H1 (cell line): ENCODE measurements around the gene RBP7. TPM values are rescaled to one million over a fixed set of nuclear protein-coding genes. Genes with fewer than 3 reads are reported as not detected.
"Not testable (repeated sequence)": the region's sequence is repeated elsewhere in the genome, so short reads cannot be mapped to it uniquely, and the experiment has no call there.

Experiments used
- CTCF ChIA-PET: fragments of 300-600 bp; sonication (Branson Sonifier 250); formaldehyde crosslinking; loops from one replicate; lab custom pipeline; 2021; ENCODE audit not compliant: partially characterized antibody; lab: Charles Lee
- POLR2A ChIA-PET: fragments of 300-600 bp; sonication (Branson Sonifier 250); formaldehyde crosslinking; loops from one replicate; lab custom pipeline; 2021; ENCODE audit warnings: inconsistent platforms; ENCODE audit not compliant: partially characterized antibody; lab: Charles Lee
- DNase-seq, 2 experiments: peaks; one replicate each; pipeline versions ENCODE4 v3.0.0 to v3.0.0-alpha.2; 2010 to 2022; ENCODE audit warnings: low spot score in 2 of 2, low read depth in 1 of 2, mixed read lengths in 1 of 2
- FAIRE-seq: peaks from 2 replicates; lab custom pipeline; 2011; peaks lifted over from hg19 to GRCh38; lab: Jason Lieb, UNC
- H2AFZ ChIP-seq: 2 replicates; pipeline ENCODE4 v1.8.1; 2012; ENCODE audit warnings: low read length, inconsistent platforms
- H2AK5ac ChIP-seq: 2 replicates; pipeline ENCODE4 v1.6.1; 2013; ENCODE audit warnings: low read depth, low read length
- H2BK120ac ChIP-seq: replicated peaks from 2 replicates; pipeline ENCODE3; 2013; ENCODE audit warnings: low read depth, low read length, inconsistent platforms
- H2BK12ac ChIP-seq: 2 replicates; pipeline ENCODE4 v1.6.1; 2013; ENCODE audit warnings: low read depth, low read length
- H2BK15ac ChIP-seq: 2 replicates; pipeline ENCODE4 v1.6.1; 2013; ENCODE audit warnings: low read length
- H2BK20ac ChIP-seq: 2 replicates; pipeline ENCODE4 v1.6.1; 2013; ENCODE audit warnings: low read length
- H2BK5ac ChIP-seq: 2 replicates; pipeline ENCODE4 v1.6.1; 2013; ENCODE audit warnings: low read depth, low read length
- H3K14ac ChIP-seq: 2 replicates; pipeline ENCODE4 v1.6.1; 2013; ENCODE audit warnings: inconsistent platforms; ENCODE audit not compliant: insufficient read length
- H3K18ac ChIP-seq: 2 replicates; pipeline ENCODE4 v1.6.1; 2013; ENCODE audit warnings: low read length; ENCODE audit errors: extremely low read depth
- H3K23ac ChIP-seq: 2 replicates; pipeline ENCODE4 v1.6.1; 2013; ENCODE audit warnings: inconsistent platforms; ENCODE audit not compliant: insufficient read length
- H3K23me2 ChIP-seq: 2 replicates; pipeline ENCODE4 v1.6.1; 2013; ENCODE audit warnings: low read depth, low read length
- H3K27ac ChIP-seq: 2 replicates; pipeline ENCODE4 v1.6.1; 2011; ENCODE audit warnings: low read depth, low read length, inconsistent platforms
- H3K27me3 ChIP-seq, 4 experiments: replicated peaks in 1 of 4; 1 replicate in 1 of 4; 2 replicates in 3 of 4; pipeline versions ENCODE4 v1.6.1 to v1.8.1; 2011 to 2013; ENCODE audit warnings: low read length in 3 of 4, mild to moderate bottlenecking in 3 of 4, inconsistent platforms in 2 of 4, mixed read lengths in 2 of 4, moderate library complexity in 1 of 4; ENCODE audit not compliant: control insufficient read depth in 3 of 4, insufficient read depth in 3 of 4; ENCODE audit errors: extremely low read depth in 1 of 4
- H3K36me3 ChIP-seq, 4 experiments: 2 replicates each; pipeline versions ENCODE4 v1.6.1 to v1.8.1; 2011 to 2013; ENCODE audit warnings: mild to moderate bottlenecking in 4 of 4, low read length in 3 of 4, moderate library complexity in 2 of 4, control low read depth in 1 of 4, inconsistent platforms in 1 of 4; ENCODE audit not compliant: insufficient read depth in 4 of 4, control insufficient read depth in 2 of 4
- H3K4ac ChIP-seq: replicated peaks from 2 replicates; pipeline ENCODE3; 2013; ENCODE audit warnings: low read length, low read depth, mixed read lengths, inconsistent platforms; ENCODE audit not compliant: insufficient read length
- H3K4me1 ChIP-seq, 4 experiments: replicated peaks in 1 of 4; 1 replicate in 1 of 4; 2 replicates in 3 of 4; pipeline versions ENCODE4 v1.6.1 to v1.8.1; 2011 to 2013; ENCODE audit warnings: low read length in 3 of 4, inconsistent platforms in 2 of 4, mixed read lengths in 1 of 4; ENCODE audit not compliant: insufficient read depth in 4 of 4, control insufficient read depth in 3 of 4
- H3K4me2 ChIP-seq, 2 experiments: 2 replicates each; pipeline versions ENCODE4 v1.6.1 to v1.8.1; 2011 to 2013; ENCODE audit warnings: low read depth in 2 of 2, low read length in 2 of 2, control low read depth in 1 of 2, inconsistent platforms in 1 of 2, mild to moderate bottlenecking in 1 of 2; ENCODE audit not compliant: insufficient read depth in 1 of 2
- H3K4me3 ChIP-seq, 4 experiments: fragments of 200-600, 300-600 bp in 1 of 4; sonication (generic), shearing (Covaris generic), sonication (Bioruptor Twin) in 1 of 4; 2 replicates each; pipeline versions ENCODE4 v1.5.1 to v1.8.1; 2011 to 2016; ENCODE audit warnings: low read length in 4 of 4, low read depth in 3 of 4, control low read depth in 2 of 4, inconsistent platforms in 2 of 4, mild to moderate bottlenecking in 2 of 4, mixed read lengths in 1 of 4, moderate library complexity in 1 of 4; ENCODE audit not compliant: insufficient read depth in 2 of 4; ENCODE audit errors: extremely low read depth in 1 of 4
- H3K56ac ChIP-seq: replicated peaks from 2 replicates; pipeline ENCODE3; 2013; ENCODE audit warnings: low read depth, mild to moderate bottlenecking, mixed read lengths, low read length, inconsistent platforms; ENCODE audit not compliant: insufficient read length
- H3K79me1 ChIP-seq: 2 replicates; pipeline ENCODE4 v1.6.1; 2013; ENCODE audit warnings: low read depth, low read length, control low read depth
- H3K79me2 ChIP-seq, 2 experiments: 2 replicates each; pipeline versions ENCODE4 v1.6.1 to v1.8.1; 2012 to 2013; ENCODE audit warnings: low read length in 2 of 2, mild to moderate bottlenecking in 2 of 2, inconsistent platforms in 1 of 2; ENCODE audit not compliant: insufficient read depth in 2 of 2, control insufficient read depth in 1 of 2
- H3K9ac ChIP-seq, 4 experiments: replicated peaks in 1 of 4; 1 replicate in 1 of 4; 2 replicates in 3 of 4; pipeline versions ENCODE4 v1.6.1 to v1.8.1; 2011 to 2013; ENCODE audit warnings: low read depth in 3 of 4, low read length in 3 of 4, control low read depth in 2 of 4, mild to moderate bottlenecking in 2 of 4, moderate library complexity in 2 of 4, inconsistent platforms in 1 of 4; ENCODE audit errors: extremely low read depth in 1 of 4
- H3K9me3 ChIP-seq, 2 experiments: 2 replicates each; pipeline versions ENCODE4 v1.6.1 to v1.8.1; 2012 to 2013; ENCODE audit warnings: mild to moderate bottlenecking in 2 of 2, moderate library complexity in 2 of 2, control low read depth in 1 of 2, inconsistent platforms in 1 of 2, low read depth in 1 of 2, low read length in 1 of 2, mixed read lengths in 1 of 2; ENCODE audit not compliant: insufficient read depth in 2 of 2
- H4K20me1 ChIP-seq, 2 experiments: replicated peaks in 1 of 2; 2 replicates each; pipeline versions ENCODE3 to v1.8.1; 2011 to 2013; ENCODE audit warnings: inconsistent platforms in 2 of 2, low read length in 2 of 2, mild to moderate bottlenecking in 1 of 2; ENCODE audit not compliant: insufficient read depth in 2 of 2, control insufficient read depth in 1 of 2
- H4K5ac ChIP-seq: 2 replicates; pipeline ENCODE4 v1.6.1; 2013; ENCODE audit warnings: low read length, low read depth, mixed read lengths, inconsistent platforms; ENCODE audit not compliant: insufficient read length
- H4K8ac ChIP-seq: 2 replicates; pipeline ENCODE4 v1.8.0; 2013; ENCODE audit warnings: mild to moderate bottlenecking, moderate library complexity, low read length, inconsistent platforms; ENCODE audit not compliant: insufficient read depth; ENCODE audit errors: extremely low read depth
- H4K91ac ChIP-seq: replicated peaks from 2 replicates; pipeline ENCODE3; 2013; ENCODE audit warnings: low read length, mixed read lengths, inconsistent platforms; ENCODE audit not compliant: insufficient read length
- WGBS, 2 experiments: shearing (Covaris generic) in 1 of 2; methylation state at CpG; one replicate each; pipeline versions ENCODE4 v1.1.6 to v1.1.7; 2013 to 2015; ENCODE audit warnings: low lambda C conversion rate in 2 of 2, mixed read lengths in 2 of 2, inconsistent platforms in 1 of 2, low coverage in 1 of 2, missing lambda C conversion rate in 1 of 2; ENCODE audit not compliant: insufficient replicate concordance in 2 of 2, insufficient coverage in 1 of 2, insufficient read length in 1 of 2; ENCODE audit errors: extremely low coverage in 1 of 2, missing lambda C conversion rate in 1 of 2; 5-methylcytosine and 5-hydroxymethylcytosine counted together
- polyA plus RNA-seq, 7 experiments: library from polyadenylated mRNA; depleted of rRNA in 3 of 7; stranded (reverse) in 5 of 7; unstranded in 2 of 7; fragments of >200 nt in 5 of 7; fragments of 200-250 nt in 2 of 7; gene quantifications; 1 replicate in 5 of 7; 2 replicates in 1 of 7; 4 replicates in 1 of 7; pipeline versions ENCODE4 v1.2.1 to v1.2.3, GENCODE V29; 2011 to 2013; ENCODE audit warnings: missing spikeins in 2 of 7, mixed read lengths in 2 of 7
- total RNA-seq: library from RNA; stranded (reverse); fragmentation: NEBNext Ultra II Directional; extraction: Animal tissue kit (Norgen Biotek cat#: 25700); gene quantifications from 2 replicates; pipeline ENCODE4 v1.2.1, GENCODE V29; 2021

The RBP7 gene
- total and polyA plus RNA-seq, 2 of the 8 experiments (the other 6 are each of a cell fraction or from before 2014, with no cell fraction given), result 5.7 to 7.2 TPM

- H3K4ac ChIP-seq, POLR2A ChIA-PET, H4K8ac ChIP-seq, H4K91ac ChIP-seq, H3K23me2 ChIP-seq, H3K23ac ChIP-seq, FAIRE-seq, H3K27ac ChIP-seq, H3K79me1 ChIP-seq, H2BK12ac ChIP-seq, H2BK120ac ChIP-seq, H3K9ac ChIP-seq, H3K18ac ChIP-seq, H3K4me3 ChIP-seq, H4K20me1 ChIP-seq, H2BK15ac ChIP-seq, H2BK5ac ChIP-seq, H3K79me2 ChIP-seq, H3K4me1 ChIP-seq, H3K56ac ChIP-seq, H3K9me3 ChIP-seq, H4K5ac ChIP-seq, H3K27me3 ChIP-seq, H3K36me3 ChIP-seq, H2BK20ac ChIP-seq, H3K14ac ChIP-seq, H2AK5ac ChIP-seq, DNase-seq, H3K4me2 ChIP-seq, H2AFZ ChIP-seq: not testable (repeated sequence)
- CTCF ChIA-PET, result interaction anchor here (0.8 kb wide), 3 partner anchors 16 to 20 kb away, joined by 3 to 4 read pairs (median 3); no protein-coding TSS in a partner anchor
- WGBS, 2 experiments, result 82% methylated on average over 2 of the region's 2 CpGs; no CpG with 5 or more reads in 1 of the 2 experiments
Measured at GRCh38 chr1:10020678-10021077, 23.6 kb downstream of the RBP7 start.

DNA sequence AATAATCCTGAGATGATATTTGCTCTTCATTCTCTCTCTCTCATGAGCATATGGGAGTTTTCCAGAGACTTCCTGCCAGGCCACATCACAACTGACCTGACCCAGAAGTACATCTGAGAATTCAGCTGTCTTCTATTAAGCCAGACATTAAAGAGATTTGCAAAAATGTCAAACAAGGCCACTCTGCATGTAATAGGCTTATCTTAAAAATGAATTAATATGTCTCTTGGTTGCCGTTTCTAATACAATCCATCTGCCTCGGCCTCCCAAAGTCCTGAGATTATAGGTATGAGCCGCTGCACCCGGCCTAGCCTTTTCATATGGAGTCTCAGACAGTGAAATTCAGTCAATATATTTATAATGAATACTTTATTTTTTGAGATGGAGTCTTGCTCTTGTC is 25.0 kb downstream of the RBP7 start:
- not testable (repeated sequence) for FAIRE-seq, H3K14ac ChIP-seq
- CTCF ChIA-PET, result interaction anchor here (0.7 to 0.9 kb wide), 2 partner anchors 9 to 131 kb away, joined by 3 read pairs; no protein-coding TSS in a partner anchor

More for the DNA sequence above, 25.0 kb downstream of the RBP7 start:
- H3K23ac ChIP-seq, H3K4ac ChIP-seq, H2AFZ ChIP-seq, H3K4me2 ChIP-seq, H3K56ac ChIP-seq, DNase-seq, H3K27ac ChIP-seq, H2BK12ac ChIP-seq, H2BK120ac ChIP-seq, H3K18ac ChIP-seq, H2BK20ac ChIP-seq, POLR2A ChIA-PET, H3K23me2 ChIP-seq, H3K9ac ChIP-seq, H3K4me3 ChIP-seq, H2AK5ac ChIP-seq, H4K91ac ChIP-seq, H3K79me1 ChIP-seq, H3K79me2 ChIP-seq, H2BK5ac ChIP-seq, H4K20me1 ChIP-seq, H3K4me1 ChIP-seq, H4K8ac ChIP-seq, H3K9me3 ChIP-seq, H4K5ac ChIP-seq, H3K27me3 ChIP-seq, H2BK15ac ChIP-seq, H3K36me3 ChIP-seq: not testable (repeated sequence)
- 89% methylated on average over 4 of the region's 4 CpGs; no CpG with 5 or more reads in 1 of the 2 experiments for WGBS, 2 experiments
